ENCODE results near the gene TARBP1. TPM values are rescaled to one million over a fixed set of nuclear protein-coding genes. Genes with fewer than 3 reads are reported as not detected.

Gene TARBP1
- total and polyA plus RNA-seq, 2 of the 13 experiments (the other 11 are each of a cell fraction or from before 2014, with no cell fraction given) = 37.7 to 67.0 TPM

DNA sequence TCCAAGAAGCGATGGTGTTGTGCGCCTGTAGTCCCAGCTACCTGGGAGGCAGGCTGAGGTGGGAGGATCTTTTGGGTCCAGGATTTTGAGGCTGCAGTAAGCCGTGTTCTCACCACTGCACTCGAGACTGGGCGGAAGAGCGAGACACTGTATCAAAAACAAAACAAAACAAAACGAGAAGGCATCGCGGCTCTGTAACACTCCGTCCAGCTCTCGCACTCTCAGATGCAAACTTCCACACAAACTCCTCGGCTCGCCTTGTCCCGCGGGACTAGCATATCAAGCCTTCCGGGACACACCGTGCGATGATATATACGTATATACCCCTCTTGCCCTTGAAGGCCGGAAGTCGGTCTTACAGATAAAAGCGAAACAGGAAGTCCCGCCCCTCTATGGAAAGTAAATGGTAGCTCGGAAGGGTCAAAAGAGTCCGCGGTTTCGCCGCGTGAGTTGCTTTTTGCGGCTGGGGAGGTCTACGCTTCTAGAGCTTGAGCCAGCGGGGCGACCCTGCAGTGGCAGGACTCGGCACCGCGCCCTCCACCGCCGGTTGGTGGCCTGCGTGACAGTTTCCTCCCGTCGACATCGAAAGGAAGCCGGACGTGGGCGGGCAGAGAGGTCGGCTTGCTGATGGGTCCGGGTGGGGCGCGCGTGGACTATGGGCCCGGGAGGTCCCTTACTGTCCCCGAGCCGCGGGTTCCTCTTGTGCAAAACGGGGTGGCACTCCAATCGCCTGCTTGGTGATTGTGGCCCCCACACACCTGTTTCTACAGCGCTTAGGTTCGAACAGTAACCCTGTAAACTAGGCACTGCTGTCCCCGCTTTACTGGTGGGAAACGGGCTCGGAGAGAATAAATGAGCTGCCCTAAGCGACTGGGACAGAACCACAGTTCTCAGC, 105.7 kb downstream of the TARBP1 start, which contains the start of gene COA6 (continued):
- TF ChIP-seq, protein P1, sequence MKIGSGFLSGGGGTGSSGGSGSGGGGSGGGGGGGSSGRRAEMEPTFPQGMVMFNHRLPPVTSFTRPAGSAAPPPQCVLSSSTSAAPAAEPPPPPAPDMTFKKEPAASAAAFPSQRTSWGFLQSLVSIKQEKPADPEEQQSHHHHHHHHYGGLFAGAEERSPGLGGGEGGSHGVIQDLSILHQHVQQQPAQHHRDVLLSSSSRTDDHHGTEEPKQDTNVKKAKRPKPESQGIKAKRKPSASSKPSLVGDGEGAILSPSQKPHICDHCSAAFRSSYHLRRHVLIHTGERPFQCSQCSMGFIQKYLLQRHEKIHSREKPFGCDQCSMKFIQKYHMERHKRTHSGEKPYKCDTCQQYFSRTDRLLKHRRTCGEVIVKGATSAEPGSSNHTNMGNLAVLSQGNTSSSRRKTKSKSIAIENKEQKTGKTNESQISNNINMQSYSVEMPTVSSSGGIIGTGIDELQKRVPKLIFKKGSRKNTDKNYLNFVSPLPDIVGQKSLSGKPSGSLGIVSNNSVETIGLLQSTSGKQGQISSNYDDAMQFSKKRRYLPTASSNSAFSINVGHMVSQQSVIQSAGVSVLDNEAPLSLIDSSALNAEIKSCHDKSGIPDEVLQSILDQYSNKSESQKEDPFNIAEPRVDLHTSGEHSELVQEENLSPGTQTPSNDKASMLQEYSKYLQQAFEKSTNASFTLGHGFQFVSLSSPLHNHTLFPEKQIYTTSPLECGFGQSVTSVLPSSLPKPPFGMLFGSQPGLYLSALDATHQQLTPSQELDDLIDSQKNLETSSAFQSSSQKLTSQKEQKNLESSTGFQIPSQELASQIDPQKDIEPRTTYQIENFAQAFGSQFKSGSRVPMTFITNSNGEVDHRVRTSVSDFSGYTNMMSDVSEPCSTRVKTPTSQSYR (CRISPR knock-in tag; IDR thresholded peaks at IDR 0.05; ENCODE audit: borderline replicate concordance) = 0 out of 2 replicates have a peak, but pooled peaks have one; percentile 10
- no peak for TF ChIP-seq ZNF839 (CRISPR knock-in tag; IDR thresholded peaks at IDR 0.05; ENCODE audit: borderline replicate concordance)
- TF ChIP-seq ZNF143 (CRISPR knock-in tag; IDR thresholded peaks at IDR 0.05) = no peak
- peak; percentile 66; the same call in 1 of the 2 replicates for TF ChIP-seq ERF (CRISPR knock-in tag; IDR thresholded peaks at IDR 0.05)
- 0 out of 2 replicates have a peak, but pooled peaks have one; percentile 85 for TF ChIP-seq ZNF446 (CRISPR knock-in tag; IDR thresholded peaks at IDR 0.05)
- TF ChIP-seq, protein P2, sequence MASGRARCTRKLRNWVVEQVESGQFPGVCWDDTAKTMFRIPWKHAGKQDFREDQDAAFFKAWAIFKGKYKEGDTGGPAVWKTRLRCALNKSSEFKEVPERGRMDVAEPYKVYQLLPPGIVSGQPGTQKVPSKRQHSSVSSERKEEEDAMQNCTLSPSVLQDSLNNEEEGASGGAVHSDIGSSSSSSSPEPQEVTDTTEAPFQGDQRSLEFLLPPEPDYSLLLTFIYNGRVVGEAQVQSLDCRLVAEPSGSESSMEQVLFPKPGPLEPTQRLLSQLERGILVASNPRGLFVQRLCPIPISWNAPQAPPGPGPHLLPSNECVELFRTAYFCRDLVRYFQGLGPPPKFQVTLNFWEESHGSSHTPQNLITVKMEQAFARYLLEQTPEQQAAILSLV (CRISPR knock-in tag; IDR thresholded peaks at IDR 0.05; ENCODE audit: borderline replicate concordance) = 0 out of 2 replicates have a peak, but pooled peaks have one; percentile 82
- TF ChIP-seq, protein P3, sequence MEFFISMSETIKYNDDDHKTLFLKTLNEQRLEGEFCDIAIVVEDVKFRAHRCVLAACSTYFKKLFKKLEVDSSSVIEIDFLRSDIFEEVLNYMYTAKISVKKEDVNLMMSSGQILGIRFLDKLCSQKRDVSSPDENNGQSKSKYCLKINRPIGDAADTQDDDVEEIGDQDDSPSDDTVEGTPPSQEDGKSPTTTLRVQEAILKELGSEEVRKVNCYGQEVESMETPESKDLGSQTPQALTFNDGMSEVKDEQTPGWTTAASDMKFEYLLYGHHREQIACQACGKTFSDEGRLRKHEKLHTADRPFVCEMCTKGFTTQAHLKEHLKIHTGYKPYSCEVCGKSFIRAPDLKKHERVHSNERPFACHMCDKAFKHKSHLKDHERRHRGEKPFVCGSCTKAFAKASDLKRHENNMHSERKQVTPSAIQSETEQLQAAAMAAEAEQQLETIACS (CRISPR knock-in tag; IDR thresholded peaks at IDR 0.05) = no peak
- no peak for TF ChIP-seq TCF12 (IDR thresholded peaks at IDR 0.05)
- peak; percentile 80; the same call in 1 of the 2 replicates for TF ChIP-seq TCF12 (CRISPR knock-in tag; IDR thresholded peaks at IDR 0.05)
- TF ChIP-seq NCOA1 (CRISPR knock-in tag; IDR thresholded peaks at IDR 0.05) = peak; percentile 79; the same call in 1 of the 2 replicates
- peak; percentile 99 for TF ChIP-seq CBFB (CRISPR knock-in tag; IDR thresholded peaks at IDR 0.05)
- TF ChIP-seq, protein P4, sequence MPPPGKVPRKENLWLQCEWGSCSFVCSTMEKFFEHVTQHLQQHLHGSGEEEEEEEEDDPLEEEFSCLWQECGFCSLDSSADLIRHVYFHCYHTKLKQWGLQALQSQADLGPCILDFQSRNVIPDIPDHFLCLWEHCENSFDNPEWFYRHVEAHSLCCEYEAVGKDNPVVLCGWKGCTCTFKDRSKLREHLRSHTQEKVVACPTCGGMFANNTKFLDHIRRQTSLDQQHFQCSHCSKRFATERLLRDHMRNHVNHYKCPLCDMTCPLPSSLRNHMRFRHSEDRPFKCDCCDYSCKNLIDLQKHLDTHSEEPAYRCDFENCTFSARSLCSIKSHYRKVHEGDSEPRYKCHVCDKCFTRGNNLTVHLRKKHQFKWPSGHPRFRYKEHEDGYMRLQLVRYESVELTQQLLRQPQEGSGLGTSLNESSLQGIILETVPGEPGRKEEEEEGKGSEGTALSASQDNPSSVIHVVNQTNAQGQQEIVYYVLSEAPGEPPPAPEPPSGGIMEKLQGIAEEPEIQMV (CRISPR knock-in tag; IDR thresholded peaks at IDR 0.05; ENCODE audit: low read depth) = peak; percentile 85; the same call in 1 of the 2 replicates
- TF ChIP-seq, protein P5, sequence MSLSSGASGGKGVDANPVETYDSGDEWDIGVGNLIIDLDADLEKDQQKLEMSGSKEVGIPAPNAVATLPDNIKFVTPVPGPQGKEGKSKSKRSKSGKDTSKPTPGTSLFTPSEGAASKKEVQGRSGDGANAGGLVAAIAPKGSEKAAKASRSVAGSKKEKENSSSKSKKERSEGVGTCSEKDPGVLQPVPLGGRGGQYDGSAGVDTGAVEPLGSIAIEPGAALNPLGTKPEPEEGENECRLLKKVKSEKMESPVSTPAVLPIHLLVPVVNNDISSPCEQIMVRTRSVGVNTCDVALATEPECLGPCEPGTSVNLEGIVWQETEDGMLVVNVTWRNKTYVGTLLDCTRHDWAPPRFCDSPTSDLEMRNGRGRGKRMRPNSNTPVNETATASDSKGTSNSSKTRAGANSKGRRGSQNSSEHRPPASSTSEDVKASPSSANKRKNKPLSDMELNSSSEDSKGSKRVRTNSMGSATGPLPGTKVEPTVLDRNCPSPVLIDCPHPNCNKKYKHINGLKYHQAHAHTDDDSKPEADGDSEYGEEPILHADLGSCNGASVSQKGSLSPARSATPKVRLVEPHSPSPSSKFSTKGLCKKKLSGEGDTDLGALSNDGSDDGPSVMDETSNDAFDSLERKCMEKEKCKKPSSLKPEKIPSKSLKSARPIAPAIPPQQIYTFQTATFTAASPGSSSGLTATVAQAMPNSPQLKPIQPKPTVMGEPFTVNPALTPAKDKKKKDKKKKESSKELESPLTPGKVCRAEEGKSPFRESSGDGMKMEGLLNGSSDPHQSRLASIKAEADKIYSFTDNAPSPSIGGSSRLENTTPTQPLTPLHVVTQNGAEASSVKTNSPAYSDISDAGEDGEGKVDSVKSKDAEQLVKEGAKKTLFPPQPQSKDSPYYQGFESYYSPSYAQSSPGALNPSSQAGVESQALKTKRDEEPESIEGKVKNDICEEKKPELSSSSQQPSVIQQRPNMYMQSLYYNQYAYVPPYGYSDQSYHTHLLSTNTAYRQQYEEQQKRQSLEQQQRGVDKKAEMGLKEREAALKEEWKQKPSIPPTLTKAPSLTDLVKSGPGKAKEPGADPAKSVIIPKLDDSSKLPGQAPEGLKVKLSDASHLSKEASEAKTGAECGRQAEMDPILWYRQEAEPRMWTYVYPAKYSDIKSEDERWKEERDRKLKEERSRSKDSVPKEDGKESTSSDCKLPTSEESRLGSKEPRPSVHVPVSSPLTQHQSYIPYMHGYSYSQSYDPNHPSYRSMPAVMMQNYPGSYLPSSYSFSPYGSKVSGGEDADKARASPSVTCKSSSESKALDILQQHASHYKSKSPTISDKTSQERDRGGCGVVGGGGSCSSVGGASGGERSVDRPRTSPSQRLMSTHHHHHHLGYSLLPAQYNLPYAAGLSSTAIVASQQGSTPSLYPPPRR (CRISPR knock-in tag; IDR thresholded peaks at IDR 0.05; ENCODE audit: borderline replicate concordance) = no peak; the same call in none of the 2 replicates
- TF ChIP-seq RFXAP (CRISPR knock-in tag; IDR thresholded peaks at IDR 0.05; ENCODE audit: borderline replicate concordance) = peak; percentile 58; the same call in 1 of the 2 replicates
- peak; percentile 75; the same call in 1 of the 2 replicates for TF ChIP-seq ZFP1 (CRISPR knock-in tag; IDR thresholded peaks at IDR 0.05)
- TF ChIP-seq MIXL1 (CRISPR knock-in tag; IDR thresholded peaks at IDR 0.05) = peak; percentile 76
- TF ChIP-seq ZNF749 (CRISPR knock-in tag; IDR thresholded peaks at IDR 0.05; ENCODE audit: borderline replicate concordance) = peak; percentile 92; the same call in 1 of the 2 replicates
